Measurements from ENCODE around the gene RNU7-1. TPM values are rescaled to one million over a fixed set of nuclear protein-coding genes. Genes with fewer than 3 reads are reported as not detected.

RNU7-1 gene
- total and polyA plus RNA-seq, 9 of the 15 experiments (the other 6 are each of a cell fraction or from before 2014, with no cell fraction given), result not detected

- TF ChIP-seq POLR2G (IDR thresholded peaks at IDR 0.05; ENCODE audit: low read depth, low read length) (peak; percentile 87), ZNF445 (CRISPR knock-in tag; IDR thresholded peaks at IDR 0.05; ENCODE audit: low read depth) (0 out of 2 replicates have a peak, but pooled peaks have one; percentile 28), SREBF2 (CRISPR knock-in tag; IDR thresholded peaks at IDR 0.05) (no peak), FOXA3 (CRISPR knock-in tag; conservative IDR thresholded peaks at IDR 0.05 in 1 of 2, IDR thresholded peaks at IDR 0.05 in 1 of 2) (no peak; a peak in 1 of 4 replicates), RBM17 (IDR thresholded peaks at IDR 0.05; ENCODE audit: borderline replicate concordance, low read depth, low read length) (no peak), ERF (CRISPR knock-in tag; IDR thresholded peaks at IDR 0.05) (no peak), ETV6 (IDR thresholded peaks at IDR 0.05; ENCODE audit: borderline replicate concordance in 1 of 2, low read depth in 2 of 2, low read length in 1 of 2) (no peak), ETV6 (CRISPR knock-in tag; IDR thresholded peaks at IDR 0.05; ENCODE audit: borderline replicate concordance) (no peak), SUPT5H (IDR thresholded peaks at IDR 0.05) (peak; percentile 84), RAD51 (IDR thresholded peaks at IDR 0.05; ENCODE audit: borderline replicate concordance, low read depth) (no peak)
- TF ChIP-seq, protein P1, sequence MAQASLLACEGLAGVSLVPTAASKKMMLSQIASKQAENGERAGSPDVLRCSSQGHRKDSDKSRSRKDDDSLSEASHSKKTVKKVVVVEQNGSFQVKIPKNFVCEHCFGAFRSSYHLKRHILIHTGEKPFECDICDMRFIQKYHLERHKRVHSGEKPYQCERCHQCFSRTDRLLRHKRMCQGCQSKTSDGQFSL (CRISPR knock-in tag; IDR thresholded peaks at IDR 0.05), result no peak
- TF ChIP-seq, protein P1 (tag; IDR thresholded peaks at IDR 0.05), result no peak
- TF ChIP-seq, protein P2, sequence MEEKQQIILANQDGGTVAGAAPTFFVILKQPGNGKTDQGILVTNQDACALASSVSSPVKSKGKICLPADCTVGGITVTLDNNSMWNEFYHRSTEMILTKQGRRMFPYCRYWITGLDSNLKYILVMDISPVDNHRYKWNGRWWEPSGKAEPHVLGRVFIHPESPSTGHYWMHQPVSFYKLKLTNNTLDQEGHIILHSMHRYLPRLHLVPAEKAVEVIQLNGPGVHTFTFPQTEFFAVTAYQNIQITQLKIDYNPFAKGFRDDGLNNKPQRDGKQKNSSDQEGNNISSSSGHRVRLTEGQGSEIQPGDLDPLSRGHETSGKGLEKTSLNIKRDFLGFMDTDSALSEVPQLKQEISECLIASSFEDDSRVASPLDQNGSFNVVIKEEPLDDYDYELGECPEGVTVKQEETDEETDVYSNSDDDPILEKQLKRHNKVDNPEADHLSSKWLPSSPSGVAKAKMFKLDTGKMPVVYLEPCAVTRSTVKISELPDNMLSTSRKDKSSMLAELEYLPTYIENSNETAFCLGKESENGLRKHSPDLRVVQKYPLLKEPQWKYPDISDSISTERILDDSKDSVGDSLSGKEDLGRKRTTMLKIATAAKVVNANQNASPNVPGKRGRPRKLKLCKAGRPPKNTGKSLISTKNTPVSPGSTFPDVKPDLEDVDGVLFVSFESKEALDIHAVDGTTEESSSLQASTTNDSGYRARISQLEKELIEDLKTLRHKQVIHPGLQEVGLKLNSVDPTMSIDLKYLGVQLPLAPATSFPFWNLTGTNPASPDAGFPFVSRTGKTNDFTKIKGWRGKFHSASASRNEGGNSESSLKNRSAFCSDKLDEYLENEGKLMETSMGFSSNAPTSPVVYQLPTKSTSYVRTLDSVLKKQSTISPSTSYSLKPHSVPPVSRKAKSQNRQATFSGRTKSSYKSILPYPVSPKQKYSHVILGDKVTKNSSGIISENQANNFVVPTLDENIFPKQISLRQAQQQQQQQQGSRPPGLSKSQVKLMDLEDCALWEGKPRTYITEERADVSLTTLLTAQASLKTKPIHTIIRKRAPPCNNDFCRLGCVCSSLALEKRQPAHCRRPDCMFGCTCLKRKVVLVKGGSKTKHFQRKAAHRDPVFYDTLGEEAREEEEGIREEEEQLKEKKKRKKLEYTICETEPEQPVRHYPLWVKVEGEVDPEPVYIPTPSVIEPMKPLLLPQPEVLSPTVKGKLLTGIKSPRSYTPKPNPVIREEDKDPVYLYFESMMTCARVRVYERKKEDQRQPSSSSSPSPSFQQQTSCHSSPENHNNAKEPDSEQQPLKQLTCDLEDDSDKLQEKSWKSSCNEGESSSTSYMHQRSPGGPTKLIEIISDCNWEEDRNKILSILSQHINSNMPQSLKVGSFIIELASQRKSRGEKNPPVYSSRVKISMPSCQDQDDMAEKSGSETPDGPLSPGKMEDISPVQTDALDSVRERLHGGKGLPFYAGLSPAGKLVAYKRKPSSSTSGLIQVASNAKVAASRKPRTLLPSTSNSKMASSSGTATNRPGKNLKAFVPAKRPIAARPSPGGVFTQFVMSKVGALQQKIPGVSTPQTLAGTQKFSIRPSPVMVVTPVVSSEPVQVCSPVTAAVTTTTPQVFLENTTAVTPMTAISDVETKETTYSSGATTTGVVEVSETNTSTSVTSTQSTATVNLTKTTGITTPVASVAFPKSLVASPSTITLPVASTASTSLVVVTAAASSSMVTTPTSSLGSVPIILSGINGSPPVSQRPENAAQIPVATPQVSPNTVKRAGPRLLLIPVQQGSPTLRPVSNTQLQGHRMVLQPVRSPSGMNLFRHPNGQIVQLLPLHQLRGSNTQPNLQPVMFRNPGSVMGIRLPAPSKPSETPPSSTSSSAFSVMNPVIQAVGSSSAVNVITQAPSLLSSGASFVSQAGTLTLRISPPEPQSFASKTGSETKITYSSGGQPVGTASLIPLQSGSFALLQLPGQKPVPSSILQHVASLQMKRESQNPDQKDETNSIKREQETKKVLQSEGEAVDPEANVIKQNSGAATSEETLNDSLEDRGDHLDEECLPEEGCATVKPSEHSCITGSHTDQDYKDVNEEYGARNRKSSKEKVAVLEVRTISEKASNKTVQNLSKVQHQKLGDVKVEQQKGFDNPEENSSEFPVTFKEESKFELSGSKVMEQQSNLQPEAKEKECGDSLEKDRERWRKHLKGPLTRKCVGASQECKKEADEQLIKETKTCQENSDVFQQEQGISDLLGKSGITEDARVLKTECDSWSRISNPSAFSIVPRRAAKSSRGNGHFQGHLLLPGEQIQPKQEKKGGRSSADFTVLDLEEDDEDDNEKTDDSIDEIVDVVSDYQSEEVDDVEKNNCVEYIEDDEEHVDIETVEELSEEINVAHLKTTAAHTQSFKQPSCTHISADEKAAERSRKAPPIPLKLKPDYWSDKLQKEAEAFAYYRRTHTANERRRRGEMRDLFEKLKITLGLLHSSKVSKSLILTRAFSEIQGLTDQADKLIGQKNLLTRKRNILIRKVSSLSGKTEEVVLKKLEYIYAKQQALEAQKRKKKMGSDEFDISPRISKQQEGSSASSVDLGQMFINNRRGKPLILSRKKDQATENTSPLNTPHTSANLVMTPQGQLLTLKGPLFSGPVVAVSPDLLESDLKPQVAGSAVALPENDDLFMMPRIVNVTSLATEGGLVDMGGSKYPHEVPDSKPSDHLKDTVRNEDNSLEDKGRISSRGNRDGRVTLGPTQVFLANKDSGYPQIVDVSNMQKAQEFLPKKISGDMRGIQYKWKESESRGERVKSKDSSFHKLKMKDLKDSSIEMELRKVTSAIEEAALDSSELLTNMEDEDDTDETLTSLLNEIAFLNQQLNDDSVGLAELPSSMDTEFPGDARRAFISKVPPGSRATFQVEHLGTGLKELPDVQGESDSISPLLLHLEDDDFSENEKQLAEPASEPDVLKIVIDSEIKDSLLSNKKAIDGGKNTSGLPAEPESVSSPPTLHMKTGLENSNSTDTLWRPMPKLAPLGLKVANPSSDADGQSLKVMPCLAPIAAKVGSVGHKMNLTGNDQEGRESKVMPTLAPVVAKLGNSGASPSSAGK (IDR thresholded peaks at IDR 0.05), result peak; percentile 85
Measured at GRCh38 chr12:6937481-6938352, 5.9 kb upstream of the RNU7-1 start (continued).

Data from K562 (cell line).